Putamen (tissue), 1 donor: Measurements from ENCODE around the gene C15orf39.
"Not testable (repeated sequence)": the region's sequence is repeated elsewhere in the genome, so short reads cannot be mapped to it uniquely, and the experiment has no call there.

Source experiments
- DNase-seq: peaks from one replicate; pipeline ENCODE4 v3.0.0-alpha.2; 2016; ENCODE audit warnings: low spot score

The C15orf39 gene

DNA sequence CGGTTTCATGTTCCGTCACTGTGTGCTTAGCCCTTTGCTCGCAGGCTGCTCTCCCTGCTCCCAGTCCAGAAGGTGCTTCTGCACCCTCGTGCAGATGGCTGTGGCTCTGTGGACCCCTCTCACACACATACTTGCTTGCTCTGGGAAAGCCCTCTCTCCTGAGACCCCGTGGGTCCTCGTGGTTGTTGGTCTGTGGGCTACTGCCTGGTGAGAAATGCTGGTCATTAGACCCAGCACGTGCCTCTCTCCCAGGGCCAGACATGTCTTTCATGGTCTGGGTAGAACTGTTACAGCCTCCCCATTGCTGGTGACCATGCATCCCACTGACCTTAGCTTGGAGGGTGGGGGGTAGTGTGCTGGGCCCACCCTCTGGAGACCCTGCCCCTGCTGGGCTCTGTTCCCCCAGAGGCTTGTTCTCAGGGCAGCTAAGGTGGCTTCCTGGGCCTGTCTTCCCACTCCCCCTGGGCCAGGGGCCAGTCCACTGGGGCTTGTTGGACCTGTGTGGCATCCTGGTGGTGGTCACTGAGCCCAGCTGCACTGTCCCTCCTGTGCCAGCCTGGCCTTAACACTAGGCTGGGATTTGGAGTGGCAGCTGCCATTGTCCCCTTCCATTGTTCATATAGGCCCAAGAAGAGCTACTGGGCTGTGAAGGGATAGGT lies 10.6 kb downstream of the C15orf39 start:
- DNase-seq: no peak

GRCh38 chr15:75213212-75213767 lies 11.6 kb downstream of the C15orf39 start:
- no peak for DNase-seq

GRCh38 chr15:75213768-75214221 lies 12.1 kb downstream of the C15orf39 start:
- no peak for DNase-seq

DNA sequence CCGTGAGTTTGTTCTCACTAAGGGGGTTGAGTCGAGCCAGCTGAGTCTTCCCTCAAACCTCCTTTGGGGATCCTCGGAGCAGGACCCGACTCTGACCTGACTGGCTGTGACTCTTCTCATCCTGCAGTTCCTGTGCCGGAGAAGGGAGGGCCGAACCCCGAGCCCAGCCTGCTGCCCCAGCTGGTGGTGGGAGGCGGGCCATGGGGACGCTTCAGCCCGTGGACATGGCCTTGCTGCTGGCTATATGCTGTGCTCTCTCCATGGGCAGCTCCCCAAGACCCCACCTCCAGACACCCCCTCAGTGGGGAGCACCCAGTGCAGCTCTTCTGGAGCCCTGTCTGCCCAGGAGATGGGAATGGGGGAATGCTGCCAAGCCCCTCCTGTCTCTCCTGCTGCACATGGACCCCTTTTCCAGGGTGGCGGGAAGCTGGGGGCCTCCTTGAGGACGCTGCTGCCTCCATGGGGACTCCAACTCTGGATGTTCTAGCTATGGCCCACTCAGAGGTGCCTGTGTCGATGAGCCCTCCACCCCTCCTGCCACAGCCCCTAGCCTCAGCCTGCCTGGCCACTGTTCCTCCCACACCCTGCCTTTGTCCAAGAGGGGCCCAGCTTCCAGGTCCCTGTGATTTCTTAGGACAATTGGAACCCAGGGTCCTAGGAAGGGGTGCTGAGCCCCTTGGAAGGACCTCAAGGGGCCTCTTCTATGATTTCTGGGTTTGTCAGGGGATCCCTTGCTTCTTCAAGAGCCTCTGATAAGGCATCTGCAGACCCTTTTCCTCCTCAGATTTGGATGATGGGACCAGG lies 12.8 kb downstream of the C15orf39 start:
- no peak for DNase-seq

DNA sequence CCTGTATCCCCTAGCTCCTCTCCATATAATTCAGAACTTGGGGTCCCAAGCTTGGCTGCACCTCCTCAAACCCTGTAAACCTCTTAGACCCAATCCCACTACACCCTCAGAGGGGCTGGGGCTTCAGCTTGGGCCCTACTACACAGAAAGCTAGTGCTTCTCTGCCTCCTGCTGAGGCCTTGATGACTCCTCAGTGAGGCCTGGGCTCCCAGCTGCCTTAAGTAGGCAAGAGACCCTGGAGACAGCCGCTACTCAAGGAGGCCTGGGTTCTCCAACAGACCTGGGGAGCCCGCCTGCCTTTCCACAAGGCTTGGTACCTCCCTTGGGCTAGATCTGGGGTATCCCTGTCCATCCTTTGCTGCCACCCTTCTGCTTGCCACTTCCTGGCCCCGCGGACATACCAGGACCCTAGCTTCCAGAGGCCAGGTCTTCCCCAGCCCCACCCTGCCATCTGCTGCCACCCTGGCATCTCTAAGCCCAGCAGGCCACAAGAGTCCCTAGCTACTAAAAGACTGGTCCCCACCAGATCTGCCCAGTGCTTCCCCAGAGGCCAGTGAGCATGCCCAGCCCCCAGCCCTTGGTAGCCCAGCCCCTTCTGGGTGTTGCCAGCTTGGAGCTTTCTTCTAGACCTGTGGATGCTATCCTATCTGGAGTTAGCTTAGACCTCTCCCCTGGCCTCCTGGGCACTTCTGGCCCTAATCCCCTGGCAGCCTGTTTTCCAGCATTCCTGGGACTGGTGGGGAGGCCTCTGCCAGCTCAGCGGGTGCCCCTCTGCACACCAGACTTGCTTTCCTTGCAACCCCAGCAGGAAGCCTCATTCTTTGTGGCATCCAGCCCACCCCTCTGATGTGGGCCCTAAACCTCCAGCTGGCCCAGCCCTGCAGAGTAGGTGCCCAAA lies 13.7 kb downstream of the C15orf39 start:
- DNase-seq: no peak

DNA sequence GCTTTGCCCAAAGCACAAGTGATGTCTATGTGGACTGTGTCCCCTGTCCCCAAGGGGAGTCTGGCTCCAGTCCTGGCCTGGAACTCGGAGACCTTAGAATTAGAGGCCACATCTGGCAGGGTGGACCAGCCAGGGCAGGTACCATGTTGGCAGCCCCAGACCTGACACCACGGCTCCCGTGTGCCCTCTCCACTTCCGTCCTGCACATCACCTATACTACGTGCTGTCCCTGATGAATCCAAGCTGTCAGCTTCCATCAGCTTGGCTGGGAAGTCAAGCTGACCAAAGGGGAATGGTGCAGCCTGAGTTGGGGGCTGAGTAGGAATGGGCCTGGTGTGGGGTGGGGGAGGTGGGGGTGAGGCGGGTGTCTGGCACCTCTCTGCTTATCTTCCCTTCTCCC lies 15.3 kb downstream of the C15orf39 start:
- no peak for DNase-seq

- DNase-seq: not testable (repeated sequence)
Measured at GRCh38 chr15:75217574-75217973, 15.9 kb downstream of the C15orf39 start.

DNA sequence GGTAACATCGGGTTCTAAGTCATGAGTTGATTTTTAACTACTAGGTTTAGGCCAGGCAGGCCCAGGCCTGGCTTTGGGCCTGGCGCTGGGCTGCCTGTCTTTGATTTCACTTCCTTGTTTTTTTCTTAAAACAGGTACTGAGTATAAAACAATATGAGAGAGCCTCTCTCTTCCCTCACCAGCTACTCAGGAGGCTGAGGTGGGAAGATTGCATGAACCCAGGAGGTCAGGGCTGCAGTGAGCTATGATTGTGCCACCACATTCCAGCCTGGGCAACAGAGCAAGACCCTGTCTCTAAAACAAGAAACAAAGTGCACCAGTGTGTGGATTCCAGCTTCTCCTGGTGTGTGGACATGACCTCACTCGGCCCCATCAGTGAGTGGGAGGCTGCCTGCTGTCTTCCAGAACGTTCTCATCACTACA lies 17.8 kb downstream of the C15orf39 start:
- not testable (repeated sequence) for DNase-seq

DNA sequence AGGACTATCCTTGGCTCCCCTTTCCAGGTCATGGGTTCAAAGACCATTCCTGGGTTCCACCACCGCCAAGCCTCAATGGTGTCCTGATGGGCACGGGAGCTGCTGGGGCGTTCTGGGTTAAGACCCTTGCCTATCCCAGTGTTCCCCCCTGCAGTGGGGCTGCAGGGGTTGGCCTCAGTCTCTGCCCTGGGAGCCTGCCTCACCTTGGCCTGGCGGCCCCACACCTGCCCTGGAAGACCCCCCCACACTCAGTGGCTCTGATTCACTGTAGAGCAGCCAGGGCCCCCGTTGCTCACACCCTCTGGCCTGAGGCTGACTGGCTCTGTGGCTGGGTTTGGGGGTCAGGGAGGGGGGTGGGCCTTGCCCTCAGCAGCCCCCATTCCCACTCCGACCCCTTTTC lies 22.0 kb downstream of the C15orf39 start:
- DNase-seq: no peak

DNA sequence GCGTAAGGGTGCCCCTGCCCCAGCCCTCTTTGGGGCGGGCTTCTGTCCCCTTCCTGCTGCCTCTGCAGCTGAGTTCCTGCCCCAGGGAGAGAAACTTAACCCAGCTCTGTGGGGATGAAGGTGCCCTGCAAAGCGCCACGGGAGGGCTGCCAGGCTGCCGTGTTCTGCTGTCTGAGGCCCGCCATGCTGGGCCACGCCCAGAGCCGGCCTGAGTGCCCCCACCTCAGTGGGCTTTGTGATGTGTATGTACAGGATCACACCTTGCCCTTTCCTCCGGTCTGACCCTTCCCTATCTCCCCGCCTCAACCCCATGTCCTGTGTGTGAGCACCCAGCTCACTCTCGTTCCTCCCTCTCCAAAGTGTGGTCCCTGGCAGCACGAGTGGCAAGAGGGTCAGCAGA lies 22.6 kb downstream of the C15orf39 start:
- no peak for DNase-seq

- DNase-seq: not testable (repeated sequence)
Measured at GRCh38 chr15:75225102-75225836, 23.6 kb downstream of the C15orf39 start.

DNA sequence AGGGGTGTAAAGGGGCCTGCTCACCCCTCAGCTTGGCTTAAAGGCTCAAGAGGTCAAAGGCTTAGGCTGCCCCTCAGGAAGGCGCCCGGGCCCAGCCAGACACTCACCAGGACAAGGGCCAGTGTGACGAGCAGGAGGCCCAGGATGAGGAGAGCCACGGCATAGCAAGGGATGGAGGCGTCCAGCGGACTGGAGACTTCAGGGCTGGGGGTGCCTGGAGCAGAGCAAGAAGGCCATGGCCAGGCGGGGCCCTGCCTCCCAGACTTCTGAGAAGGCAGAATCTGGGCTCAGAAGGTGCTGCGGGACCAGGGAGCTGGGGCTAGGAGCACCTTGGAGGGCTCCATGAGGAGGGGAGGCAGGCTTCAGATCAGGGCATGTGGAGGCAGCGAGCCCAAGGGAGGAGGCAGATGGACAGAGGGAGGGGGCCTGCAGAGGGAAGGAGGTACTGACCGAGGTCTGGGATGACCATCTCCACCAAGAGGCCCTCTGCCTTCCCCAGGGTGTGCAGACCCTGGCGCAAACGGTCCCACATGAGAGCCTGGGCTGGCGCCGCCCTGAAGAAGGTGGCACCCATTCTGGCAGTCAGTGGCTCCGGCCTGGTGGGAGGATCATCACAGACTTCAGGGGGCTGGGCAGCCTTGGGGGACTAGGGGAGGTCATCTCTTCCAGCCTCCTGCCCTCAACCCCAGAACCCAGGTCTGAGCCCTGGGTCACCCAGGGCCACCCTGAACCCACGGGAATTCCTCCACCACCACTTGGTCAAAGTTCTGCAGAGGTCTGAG lies 24.5 kb downstream of the C15orf39 start:
- DNase-seq: no peak

- DNase-seq: not testable (repeated sequence)
Measured at GRCh38 chr15:75227112-75227511, 25.4 kb downstream of the C15orf39 start.

GRCh38 chr15:75227663-75228280 lies 26.1 kb downstream of the C15orf39 start:
- DNase-seq: no peak

DNA sequence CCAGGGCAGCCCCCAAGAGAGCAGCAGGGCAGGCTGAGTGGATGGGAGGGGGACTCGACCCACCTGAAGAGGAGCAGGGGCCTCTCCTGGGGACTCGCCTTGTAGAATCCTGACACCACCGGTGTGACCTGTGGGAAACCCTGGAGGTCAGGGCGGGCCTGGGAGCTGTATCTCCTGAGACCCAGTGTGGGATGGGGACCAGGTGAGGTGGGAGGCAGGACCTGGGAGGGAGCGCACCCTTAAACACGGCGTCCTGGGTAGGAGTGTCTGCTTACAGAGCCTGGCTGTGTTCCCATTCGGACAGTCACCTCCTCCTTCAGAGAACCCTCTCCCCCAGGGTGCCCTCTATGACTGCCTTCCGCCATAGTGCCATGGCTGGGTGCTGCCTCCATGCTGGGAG lies 27.1 kb downstream of the C15orf39 start:
- no peak for DNase-seq

DNA sequence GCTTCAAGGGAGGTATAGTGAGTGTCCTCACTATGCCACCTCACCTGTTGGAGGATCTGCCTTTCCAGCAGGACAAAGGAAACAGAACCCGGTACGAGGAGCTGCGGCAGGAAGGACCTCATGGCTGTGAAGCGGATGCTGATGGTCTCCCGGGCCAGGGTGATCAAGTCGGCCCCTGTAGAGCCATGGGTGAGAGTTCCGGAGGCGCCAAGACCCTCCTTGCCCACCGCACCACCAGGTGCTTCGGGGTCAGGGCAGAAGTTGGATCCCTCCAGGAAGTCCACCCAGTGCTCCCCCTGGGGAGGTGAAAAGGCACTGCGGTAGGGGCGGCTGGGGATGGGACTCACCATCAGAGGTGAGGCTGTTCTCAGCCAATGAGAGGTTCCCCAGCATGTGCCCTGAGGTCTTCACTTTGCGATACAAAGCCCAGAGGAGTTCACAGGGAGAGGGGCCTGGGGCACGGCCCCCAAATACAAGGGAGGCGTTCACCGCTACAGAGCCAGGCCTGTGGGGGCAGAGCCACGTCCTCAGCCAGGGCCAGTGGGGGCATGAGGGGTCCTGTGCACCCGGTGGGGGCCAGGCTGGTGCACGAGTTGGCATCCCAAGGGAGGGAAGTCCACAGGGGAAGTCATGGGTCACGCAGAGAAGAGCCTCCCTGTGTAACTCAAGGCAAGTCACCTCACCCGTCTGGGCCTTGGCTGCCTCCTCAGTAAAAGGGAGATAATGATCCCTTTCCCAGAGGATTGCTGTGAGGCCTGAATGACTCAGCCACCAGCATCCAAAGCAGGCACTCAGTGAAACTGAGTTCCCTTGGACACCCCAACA lies 27.7 kb downstream of the C15orf39 start:
- no peak for DNase-seq

GRCh38 chr15:75230016-75230343 lies 28.3 kb downstream of the C15orf39 start:
- no peak for DNase-seq

DNA sequence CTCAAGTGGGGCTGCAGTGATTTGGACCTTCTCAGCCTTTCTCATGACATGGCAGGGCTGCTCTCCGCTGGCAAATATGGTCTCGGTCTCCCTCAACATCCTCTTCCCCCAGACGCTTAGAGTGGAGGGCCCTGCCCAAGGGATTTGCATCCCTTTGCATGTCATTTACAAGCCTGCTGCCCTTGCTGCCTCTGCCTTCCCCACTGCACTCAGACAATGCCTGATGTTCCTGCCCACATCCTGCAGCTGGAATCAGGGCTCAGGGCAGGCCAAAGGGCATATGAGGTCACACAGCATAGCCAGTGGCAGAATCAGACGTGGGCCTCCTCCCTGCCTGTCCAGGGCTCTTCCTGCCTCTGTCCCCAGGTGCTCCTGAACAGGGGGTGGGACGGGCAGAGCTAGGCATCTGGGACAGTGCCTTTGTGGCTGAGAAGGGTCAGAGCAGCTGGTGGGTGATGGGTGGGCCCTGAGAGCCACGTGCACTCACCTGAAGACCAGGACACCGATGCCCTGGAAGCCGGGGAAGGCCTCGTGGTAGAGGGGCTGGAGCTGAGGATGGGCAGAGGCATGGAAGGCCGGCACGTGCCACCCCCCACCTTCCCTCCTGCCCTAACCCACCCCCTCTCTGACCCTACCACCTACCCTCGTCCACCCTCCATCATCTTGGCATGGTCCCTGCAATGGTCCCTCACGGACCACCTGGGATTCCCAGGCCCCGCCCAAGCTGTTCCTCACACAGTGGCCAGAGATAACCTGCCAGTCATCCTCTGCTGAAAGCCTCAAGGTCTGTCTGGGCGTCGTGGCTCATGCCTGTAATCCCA lies 29.1 kb downstream of the C15orf39 start:
- no peak for DNase-seq
